ENCODE measurements around the gene PHLPP1.
"Not testable (repeated sequence)": the region's sequence is repeated elsewhere in the genome, so short reads cannot be mapped to it uniquely, and the experiment has no call there.

Gene PHLPP1

DNA sequence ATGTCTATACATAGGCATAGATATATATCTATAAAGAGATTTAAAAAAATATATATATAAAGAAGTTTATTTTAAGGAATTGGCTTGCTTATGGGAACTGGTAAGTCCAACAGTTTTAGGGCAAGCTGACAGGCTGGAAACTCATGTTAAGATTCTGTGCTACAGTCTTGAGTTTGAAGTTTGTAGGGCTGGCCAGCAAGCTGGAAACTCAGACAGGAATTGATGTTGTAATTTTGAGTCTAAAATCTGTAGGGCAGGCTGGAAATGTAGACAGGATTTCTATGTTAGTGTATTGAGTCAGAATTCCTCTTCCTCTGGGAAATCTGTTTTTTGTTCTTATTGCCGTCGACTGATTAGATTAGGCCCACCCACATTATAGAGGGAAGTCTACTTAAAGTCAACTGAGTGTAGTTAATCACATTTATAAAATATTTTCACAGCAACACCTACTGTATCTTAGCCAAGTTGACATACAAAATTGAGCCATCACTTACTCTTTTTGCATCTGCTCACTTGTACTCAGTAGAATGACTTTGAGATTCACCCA lies 60.8 kb downstream of the PHLPP1 start:
- no peak for DNase-seq

DNA sequence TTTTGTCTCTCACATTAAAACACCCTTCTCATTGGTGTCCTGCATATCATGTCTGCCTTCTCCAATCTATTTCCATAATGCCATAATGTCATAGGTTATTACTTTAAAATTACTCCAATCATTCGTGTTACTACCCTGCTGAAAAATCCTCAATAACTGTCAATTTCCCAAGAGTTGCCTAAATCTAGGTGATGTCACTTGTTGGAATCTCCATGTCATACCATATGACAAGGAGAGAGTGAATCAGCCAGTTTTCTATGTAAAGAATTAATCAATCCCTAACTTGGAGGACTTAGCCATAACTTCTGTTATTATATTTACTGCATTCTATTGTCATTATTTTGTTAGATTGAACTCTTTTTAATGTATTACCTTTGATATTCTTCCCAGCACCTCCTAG lies 62.5 kb downstream of the PHLPP1 start:
- no peak for DNase-seq

DNA sequence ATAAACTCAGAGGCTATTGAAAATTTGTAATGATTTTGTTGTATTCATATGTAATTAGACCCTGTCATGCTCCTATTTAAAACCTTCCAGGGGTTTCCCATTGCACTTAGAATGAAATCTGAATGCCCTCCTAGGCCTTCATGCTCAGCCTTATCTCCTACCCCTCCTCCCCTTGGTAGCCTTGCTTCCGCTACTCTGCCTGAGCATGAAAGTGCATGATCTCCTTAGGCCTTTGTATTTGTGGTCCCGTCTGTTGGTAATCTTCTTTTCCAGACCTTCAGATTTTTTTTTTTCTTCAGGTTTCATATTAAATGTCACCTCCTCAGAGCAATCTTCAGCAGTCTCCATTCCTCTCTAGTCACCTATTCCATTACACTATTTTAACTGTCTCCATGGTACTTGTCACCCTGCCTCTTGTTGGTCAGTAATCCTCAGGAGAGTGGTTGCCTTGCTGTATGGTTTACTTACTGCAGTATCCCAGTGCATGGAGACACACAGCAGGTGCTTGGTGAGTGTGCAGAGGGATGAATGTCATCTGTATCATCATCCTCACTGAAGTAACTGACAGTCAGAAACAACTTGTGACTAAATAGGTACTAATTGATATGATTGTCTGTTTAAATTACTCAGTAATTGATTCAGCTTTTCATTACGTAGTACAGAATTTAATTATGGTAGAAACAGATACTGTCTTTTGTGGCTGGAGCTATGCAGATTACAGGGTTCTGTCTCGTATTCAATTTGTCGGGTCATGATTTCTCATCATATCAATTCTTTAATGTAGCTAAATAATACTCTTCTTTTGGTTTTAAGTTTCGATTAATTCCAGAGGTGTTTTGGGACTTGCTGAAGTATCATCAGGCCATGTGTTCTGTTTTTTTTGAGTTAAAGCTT lies 63.9 kb downstream of the PHLPP1 start:
- DNase-seq, result peak; percentile 59

DNA sequence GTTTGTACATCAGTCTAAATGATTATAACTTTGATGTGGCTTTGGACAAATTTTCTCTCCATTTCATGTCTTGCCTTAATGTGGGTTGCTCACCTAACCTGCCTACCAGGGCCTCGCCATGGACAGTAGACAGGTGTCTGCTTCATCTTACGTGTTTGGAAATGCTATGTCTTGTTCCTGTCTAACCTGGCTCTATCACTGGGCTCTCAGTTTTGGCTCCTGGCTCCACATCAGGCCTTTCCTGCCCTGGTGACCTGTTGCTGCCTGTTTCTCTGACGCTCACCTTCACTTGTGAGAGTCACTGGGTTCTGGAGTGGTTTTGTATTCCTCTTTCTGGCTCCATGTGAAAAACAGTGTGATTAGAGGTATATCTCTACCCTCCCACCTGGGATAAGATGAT lies 65.9 kb downstream of the PHLPP1 start:
- DNase-seq, result no peak

DNA sequence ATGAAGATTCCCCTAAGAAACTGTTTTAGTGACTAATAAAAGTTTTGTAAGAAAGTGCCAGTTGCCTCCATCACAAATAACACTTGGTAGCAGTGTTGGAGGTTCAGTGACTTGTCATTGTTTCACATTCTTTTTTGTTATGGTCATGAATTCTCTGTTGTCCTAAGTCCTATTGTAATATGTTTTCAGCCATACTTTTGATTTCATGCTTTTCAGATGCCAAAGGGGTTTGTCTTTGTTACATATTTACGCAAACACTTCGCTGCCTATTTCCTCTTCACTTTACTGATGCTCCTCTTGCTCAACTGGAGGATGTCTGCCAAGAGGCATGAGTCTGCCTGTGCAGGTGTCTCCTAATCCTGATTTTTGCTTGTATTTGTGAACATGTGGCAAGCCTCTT lies 66.6 kb downstream of the PHLPP1 start:
- peak; percentile 29 for DNase-seq

DNA sequence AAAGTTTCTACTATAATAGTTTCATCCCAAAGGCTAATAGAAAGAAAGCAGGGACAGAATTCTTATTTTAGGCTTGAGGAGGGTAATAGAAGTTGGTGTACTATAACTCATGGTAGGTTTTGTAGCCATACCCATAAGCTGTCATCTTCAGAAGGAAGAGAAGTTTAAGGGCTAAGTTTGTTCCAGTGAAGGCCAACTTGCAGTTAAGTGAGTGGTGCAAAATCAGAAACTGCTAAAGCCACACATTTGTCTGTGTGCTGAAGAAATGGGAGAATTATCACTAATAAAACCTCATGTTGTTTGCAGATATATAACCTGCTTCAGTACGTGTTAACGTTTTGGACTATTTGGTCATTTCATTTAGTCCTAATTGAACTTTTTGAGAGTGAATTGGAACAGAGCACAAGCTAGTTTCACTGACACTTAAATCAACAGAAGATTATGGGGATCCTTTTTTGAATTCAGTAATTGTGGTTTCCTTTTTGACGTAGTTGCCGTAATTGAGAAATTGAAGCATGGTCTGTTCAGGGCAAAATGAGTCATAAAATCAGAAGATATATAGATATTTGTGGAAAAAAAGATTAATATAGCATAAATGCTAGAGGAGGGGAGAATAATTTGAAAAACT lies 69.1 kb downstream of the PHLPP1 start:
- DNase-seq, result peak; percentile 62

DNA sequence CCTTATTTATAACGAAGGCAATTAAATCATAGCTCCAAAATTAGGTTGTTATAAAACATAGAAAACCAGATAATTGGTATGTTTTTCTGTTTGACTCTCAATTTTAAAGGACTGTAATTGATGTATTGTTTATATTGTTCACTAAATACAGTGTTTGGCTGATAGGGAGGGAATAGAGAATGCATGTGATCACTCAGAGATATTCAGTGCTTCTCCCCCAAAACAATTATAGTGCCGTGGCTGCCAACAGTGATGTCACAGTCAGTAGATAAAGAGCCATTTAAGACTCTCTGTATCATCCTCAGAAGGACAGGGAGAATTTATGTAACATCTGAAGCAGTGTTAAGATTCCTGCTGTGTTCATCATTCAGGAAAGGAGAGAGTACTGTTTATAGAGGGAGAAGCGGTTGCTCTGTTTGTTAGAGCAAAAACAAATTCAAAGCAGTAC lies 69.6 kb downstream of the PHLPP1 start:
- peak; percentile 56 for DNase-seq

DNA sequence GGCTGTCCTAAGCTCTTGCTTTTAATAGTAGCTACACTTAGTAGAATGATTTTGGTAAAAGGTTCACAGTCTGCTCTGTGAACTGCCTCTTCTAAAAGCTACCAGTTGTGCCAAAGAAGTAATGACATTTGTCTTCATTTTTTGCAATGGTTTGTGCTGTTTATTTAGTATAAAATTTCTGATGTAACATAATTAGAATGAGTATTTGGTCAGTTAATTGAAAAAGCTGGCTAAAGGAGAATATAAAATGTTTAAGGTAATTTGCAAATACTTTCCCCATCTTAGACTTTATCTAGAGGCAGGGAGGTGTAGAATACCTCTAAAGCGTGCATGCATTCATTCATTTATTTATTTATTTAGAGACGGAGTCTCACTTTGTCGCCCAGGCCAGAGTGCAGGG lies 71.3 kb downstream of the PHLPP1 start:
- DNase-seq, result no peak

DNA sequence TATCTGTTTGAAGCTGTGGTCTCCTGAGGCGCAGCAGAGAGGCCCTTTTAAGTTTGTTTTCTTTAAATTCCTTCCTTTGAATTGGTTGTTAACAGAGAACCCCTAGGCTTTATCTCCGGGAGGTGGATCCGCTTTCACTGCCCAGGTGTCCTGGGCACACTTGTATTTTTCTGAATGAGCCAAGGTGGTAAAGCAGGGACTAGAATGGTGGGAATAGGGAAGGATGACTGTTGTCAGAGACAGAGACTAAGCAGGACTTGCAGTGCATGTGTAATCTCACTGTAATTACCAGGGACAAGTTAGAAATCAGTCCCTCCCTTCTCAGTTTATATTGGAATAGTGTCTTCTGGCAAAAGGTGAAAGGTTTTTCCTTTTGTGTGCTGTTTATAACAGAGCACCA lies 72.8 kb downstream of the PHLPP1 start:
- no peak for DNase-seq

DNA sequence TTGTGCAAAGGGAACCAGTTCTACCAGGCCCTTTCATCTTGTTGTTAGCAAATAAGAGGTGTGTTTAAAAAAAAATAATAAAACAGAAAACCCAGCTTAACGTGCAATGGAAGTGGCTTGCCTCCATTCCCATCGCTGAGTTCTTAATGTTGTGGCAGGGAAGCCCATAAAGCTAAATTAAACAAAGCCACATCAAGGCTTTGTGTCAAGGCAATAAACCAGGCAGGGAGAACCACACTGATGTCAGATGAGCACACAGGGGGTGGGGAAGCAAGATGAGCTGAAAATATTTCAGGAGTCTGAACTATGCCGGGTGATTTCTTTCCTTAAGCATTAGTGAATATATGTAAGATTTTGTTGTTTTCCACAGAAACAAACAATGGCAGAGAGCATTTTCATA lies 73.5 kb downstream of the PHLPP1 start:
- DNase-seq, result no peak

DNA sequence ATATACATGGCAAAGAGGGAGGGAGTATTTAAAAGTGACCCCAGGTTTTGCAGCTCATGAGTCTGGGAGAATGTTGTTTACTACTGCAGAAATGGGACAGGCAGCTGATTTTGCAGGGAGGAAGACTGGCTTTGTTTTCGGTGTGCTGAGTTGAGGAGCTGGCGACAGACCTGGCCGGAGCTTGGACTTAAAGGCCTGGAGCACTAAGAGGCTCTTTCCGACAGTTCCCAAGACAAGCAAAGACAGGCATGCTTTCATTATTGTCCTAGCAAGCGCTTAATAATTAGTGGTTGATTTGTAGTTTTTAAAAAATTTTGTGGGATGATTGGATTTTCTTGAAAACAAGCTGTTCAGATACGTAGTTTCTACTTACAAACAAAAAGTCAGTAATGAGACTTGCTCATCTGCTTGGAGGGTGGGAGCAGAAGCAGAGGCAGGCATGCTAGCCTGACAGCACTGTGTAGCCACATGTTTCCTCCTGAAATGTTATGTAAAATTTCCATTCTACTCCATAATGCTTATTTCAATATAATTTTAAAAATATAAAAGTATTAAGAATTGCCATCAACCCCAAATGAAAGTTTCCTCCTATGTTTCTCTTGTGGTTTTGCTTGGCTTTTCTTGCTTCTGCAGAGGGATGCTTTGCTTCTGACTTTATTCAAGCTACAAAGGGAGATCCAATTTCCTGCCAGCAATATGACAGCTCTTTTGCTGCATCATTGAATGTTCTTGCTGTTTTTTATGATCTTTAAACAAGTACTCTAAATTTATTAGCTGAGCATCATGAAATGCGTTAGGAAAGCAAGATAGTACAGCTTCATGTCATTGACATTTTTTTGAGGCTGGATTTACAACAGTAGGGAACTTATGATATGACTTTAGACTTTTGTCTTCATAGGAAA lies 75.8 kb downstream of the PHLPP1 start:
- DNase-seq, result no peak

DNA sequence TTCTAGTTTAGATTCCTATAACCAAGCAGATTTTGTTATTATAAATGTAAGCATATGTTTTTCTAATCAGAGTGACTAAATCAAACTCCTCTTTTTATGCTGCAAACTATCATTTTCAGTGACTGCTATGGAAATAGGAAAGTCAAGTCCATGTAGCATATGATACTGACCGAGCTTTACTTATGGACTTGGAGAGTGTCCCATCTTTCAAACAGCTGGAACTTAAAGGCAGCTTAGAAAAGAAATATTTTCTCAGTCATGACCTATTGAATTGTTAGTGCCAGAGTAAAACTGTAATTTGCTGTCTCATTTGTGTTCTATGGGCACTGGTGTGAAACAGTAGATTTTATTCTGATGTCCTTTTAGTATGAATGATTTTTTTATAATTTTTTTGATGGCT lies 76.7 kb downstream of the PHLPP1 start:
- DNase-seq, result no peak

DNA sequence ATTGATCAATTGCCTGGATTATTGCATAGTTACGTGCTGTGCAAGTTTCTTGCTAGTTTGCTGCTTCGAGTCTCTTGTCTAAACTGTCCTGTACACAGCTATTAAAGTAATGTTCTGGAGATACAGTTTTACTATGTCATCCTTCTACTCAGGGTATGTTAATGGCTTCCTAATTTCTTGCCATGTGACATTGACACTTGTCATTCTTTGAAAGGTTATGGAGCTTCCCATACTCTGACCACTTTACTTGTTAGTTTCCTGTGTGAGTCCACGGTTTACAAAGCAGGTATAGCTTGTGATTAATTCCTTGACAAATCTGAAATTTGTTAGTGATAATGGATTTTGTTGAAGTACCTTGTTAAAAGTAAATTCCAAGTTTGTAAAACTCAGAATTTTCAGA lies 80.5 kb downstream of the PHLPP1 start:
- no peak for DNase-seq

DNA sequence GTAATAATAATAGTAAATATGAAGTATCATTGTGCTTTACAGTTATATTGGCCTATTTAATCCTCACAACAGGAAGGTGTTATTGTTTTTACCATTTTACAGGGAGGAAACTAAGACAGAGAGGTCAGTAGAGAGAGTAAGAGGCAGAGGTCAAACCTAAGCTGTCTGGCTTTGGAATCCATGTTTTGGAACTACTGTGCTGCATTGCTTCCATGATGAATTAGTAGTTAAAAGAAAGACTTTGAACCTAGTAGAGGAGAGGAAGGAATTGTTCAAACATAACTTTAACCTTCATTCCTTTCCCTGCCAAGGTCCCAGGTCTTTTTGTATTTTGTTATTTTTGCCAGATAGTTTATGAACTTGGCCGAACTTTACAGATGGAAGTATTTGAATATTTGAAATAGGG lies 80.9 kb downstream of the PHLPP1 start:
- DNase-seq, result no peak

DNA sequence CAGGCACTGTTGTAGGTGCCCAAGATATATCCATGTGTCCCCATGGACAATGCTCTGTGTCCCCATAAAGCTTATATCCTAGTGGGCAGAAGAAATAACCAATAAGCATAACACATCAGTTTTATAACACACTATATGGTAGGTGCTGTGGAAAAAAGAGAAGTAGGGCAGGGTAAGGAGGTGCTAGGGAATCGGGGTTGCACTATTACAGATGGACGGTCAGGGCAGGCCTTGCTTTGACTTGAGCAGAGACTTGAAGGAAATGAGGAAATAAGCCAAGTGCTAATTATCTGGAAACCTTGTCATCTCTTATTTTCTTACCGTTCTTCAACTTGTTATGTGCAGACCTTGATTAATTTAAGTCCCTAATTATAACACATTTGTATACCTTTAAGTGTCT lies 82.0 kb downstream of the PHLPP1 start:
- no peak for DNase-seq

DNA sequence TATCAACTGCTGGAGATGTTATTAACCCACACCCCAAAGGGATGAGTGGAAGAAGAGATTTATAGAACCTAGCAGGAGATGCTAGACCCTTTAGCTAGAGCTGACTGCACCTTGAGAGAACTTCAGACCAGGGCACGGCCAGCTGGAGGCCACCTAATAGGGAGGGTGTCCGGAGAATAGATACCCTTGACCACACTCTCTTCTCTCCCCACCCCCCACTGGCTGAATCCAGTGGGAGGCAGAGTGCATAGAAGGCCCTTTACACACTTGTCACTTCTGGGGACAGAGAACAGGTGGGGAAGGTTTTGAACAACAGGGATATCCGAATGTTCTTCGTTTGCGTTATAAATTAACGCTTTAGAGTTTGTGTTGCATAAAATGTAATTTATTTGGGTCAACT lies 84.6 kb downstream of the PHLPP1 start:
- no peak for DNase-seq

DNA sequence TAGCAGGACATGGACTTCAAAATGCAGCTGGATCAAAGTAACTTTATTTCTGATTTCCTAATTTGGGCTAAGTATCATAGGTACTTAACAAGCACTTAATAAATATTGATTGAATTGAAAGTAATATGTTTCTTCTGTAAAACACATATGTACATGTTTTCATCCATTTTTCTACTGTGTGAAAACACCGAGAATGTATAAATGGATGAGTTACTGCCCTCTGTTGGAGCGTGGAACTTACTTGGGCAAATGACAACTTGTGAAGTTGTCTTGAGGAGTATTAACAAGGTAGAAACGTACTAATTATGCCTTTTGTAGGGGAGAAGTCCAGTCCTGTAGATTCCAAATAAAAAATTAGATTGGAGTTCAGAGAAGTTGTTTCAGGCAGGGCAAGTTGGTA lies 87.2 kb downstream of the PHLPP1 start:
- DNase-seq, result peak; percentile 59

DNA sequence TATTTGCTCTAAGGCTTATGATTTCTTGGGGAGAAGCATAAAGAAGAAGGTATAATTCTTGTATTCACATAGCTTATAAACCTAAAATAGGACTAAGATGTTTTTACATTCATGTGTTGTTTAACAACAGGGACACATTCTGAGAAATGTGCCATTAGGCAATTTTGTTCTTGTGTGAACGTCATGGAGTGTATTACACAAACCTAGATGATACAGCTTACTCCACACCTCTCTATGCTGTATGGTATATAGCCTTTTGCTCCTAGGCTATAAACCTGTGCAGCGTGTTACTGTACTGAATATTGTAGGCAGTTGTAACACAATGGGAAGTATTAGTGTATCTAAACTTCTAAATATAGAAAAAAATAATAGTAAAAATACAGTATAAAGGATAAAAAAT lies 92.1 kb downstream of the PHLPP1 start:
- no peak for DNase-seq

DNA sequence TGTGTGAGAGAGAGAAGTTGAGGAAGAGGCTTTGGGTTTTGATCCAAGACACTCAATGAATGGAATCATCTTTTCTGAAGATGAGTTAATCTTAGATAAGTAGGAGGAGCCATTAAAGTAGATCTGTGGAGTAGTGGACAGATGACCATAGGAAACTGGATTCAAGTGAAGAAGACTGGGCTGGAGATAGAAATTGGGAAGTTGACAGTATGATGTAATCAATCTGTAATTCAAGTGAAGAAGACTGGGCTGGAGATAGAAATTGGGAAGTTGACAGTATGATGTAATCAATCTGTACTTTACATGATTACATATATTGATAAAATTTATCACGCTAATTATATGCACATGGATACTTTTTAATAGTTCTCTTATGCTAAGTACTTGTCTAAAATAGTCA lies 92.8 kb downstream of the PHLPP1 start:
- DNase-seq, result peak; percentile 26

DNA sequence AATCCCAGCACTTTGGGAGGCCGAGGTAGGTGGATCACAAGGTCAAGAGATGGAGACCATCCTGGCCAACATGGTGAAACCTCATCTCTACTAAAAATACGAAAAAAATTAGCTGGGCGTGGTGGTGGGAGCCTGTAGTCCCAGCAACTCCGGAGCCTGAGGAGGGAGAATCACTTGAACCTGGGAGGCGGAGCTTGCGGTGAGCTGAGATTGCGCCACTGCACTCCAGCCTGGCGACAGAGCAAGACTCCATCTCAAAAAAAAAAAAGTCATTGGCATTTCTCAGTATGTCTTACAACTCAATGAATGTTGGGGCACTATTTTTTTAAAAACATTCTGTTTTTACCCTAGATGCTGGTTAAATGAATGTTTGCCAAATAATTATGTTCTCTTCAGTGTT lies 94.1 kb downstream of the PHLPP1 start:
- not testable (repeated sequence) for DNase-seq

DNA sequence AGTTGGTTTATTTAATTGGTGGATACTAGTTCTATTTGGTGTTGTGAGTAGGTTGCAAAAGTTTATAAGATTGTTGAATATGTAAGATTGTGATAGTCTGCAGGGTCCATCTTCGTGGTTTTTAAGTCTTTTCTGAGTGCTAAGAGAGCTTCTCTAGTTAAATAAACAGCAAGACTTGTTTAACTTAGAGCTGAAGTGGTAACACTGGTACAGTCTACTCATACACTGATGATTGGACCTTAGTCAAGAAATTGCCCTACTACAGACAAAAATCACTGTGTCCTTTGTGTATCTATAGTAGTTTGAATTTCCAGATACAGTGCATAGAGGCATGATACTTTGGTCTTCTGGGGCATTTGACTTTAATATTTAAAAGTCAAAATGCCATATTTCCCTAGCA lies 94.6 kb downstream of the PHLPP1 start:
- no peak for DNase-seq

DNA sequence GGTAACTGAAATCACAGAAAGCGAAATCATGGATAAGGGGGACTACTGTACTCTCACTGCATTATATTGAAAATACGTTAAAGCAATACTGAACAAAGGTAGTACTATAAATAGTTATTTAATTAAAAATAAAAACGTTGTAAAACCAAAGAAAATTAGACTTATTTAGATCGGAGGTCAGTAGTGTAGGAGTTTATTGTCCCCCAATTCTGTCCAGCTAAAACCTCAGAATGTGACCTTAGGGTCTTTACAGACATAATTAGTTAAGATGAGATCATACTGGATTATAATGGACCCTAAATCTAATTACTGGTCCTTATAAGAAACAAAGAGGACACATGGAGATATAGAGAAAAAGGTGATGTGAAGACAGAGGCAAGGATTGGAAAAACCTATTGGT lies 95.3 kb downstream of the PHLPP1 start:
- no peak for DNase-seq

DNA sequence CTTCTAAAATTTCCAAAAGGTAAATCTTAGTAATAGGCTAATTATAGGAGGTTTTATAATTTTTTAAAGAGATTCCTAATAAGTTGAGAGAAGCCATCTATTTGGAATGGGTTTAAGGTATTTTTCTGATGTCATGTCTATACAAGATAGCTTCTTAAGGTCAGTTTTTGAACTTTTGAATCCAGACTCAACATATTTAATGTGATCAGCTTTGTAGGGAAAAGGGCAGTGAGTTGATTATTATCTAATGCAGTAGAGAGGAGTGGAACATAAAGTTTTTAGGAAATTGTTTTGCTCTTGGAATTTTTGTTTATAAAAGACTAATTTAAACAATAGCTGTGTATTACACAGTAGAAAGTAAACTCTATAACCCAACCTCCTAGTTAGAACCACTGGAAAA lies 96.3 kb downstream of the PHLPP1 start:
- DNase-seq, result no peak
